K562 (cell line): Measurements from ENCODE around the gene CHST8. TPM values are rescaled to one million over a fixed set of nuclear protein-coding genes. Genes with fewer than 3 reads are reported as not detected.

Experiments
- ATAC-seq: fragments of 200-7000 bp; cut with Tn5 transposase; 3 replicates; pipeline ENCODE4 v1.9.1; 2020; ENCODE audit warnings: moderate library complexity
- BruUV-seq: library from RNA; stranded (reverse); fragments of 400-500 nt; replicated peaks from 2 replicates; lab custom pipeline; 2021; lab: Mats Ljungman, UMichigan
- CTCF ChIA-PET: fragments of 300-600 bp; formaldehyde crosslinking; extraction: SDS; loops from one replicate; lab custom pipeline; 2021; ENCODE audit warnings: low intra/inter-chr PET ratio; lab: Yijun Ruan, JAX
- POLR2A ChIA-PET: fragments of 300-600, 350-650 bp; sonication (Branson Sonifier 250); formaldehyde crosslinking; extraction: SDS; loops from one replicate; lab custom pipeline; 2021; ENCODE audit warnings: antibody characterized with exemption, inconsistent platforms; lab: Yijun Ruan, JAX
- DNase-seq, 4 experiments: peaks; one replicate each; pipeline versions ENCODE4 v3.0.0 to v3.0.0-alpha.2; 2011 to 2018; ENCODE audit warnings: low spot score in 3 of 4, mixed read lengths in 3 of 4; ENCODE audit errors: extremely low read depth in 1 of 4
- FAIRE-seq: peaks from 2 replicates; lab custom pipeline; 2011; peaks lifted over from hg19 to GRCh38; lab: Jason Lieb, UNC
- H2AFZ ChIP-seq: 2 replicates; pipeline ENCODE4 v1.6.0; 2011; ENCODE audit warnings: low read depth, low read length, control low read depth, inconsistent platforms
- H3K27ac ChIP-seq: fragments of 200-600 bp; 3 replicates; pipeline ENCODE4 v1.8.0; 2011; ENCODE audit warnings: low read depth, mild to moderate bottlenecking, control low read depth, inconsistent platforms, low read length, moderate library complexity, mixed read lengths; ENCODE audit errors: extremely low read depth
- H3K27me3 ChIP-seq, 2 experiments: fragments of 300-600 bp in 1 of 2; 2 replicates in 1 of 2; 3 replicates in 1 of 2; pipeline versions ENCODE4 v1.6.0 to v1.8.0; 2011; ENCODE audit warnings: inconsistent platforms in 2 of 2, low read length in 2 of 2, mild to moderate bottlenecking in 1 of 2, mixed read lengths in 1 of 2, moderate library complexity in 1 of 2; ENCODE audit not compliant: control insufficient read depth in 2 of 2, insufficient read depth in 2 of 2
- H3K36me3 ChIP-seq: fragments of 300-600 bp; 3 replicates; pipeline ENCODE4 v1.8.0; 2011; ENCODE audit warnings: mild to moderate bottlenecking, low read length, inconsistent platforms; ENCODE audit not compliant: control insufficient read depth, insufficient read depth
- H3K4me1 ChIP-seq, 2 experiments: fragments of 200-600 bp in 1 of 2; replicated peaks in 1 of 2; 2 replicates in 1 of 2; 3 replicates in 1 of 2; pipeline versions ENCODE4 v1.5.1 to v1.8.0; 2011; ENCODE audit warnings: inconsistent platforms in 2 of 2, low read length in 2 of 2, mild to moderate bottlenecking in 1 of 2, mixed read lengths in 1 of 2, moderate library complexity in 1 of 2; ENCODE audit not compliant: control insufficient read depth in 2 of 2, insufficient read depth in 2 of 2
- H3K4me2 ChIP-seq: 2 replicates; pipeline ENCODE4 v1.6.1; 2011; ENCODE audit warnings: low read length, control low read depth, inconsistent platforms, mixed read lengths; ENCODE audit not compliant: insufficient read depth
- H3K4me3 ChIP-seq: fragments of 200-600 bp; sonication (generic), shearing (Covaris generic); 2 replicates; pipeline ENCODE4 v1.5.1; 2016; ENCODE audit warnings: control low read depth, inconsistent platforms
- H3K79me2 ChIP-seq: fragments of 200-600 bp; 3 replicates; pipeline ENCODE4 v1.8.0; 2011; ENCODE audit warnings: low read length, inconsistent platforms; ENCODE audit not compliant: control insufficient read depth, insufficient read depth
- H3K9ac ChIP-seq, 2 experiments: 2 replicates each; pipeline versions ENCODE4 v1.6.0 to v1.6.1; 2011; ENCODE audit warnings: low read depth in 2 of 2, low read length in 2 of 2, control low read depth in 1 of 2, inconsistent platforms in 1 of 2, mild to moderate bottlenecking in 1 of 2, mixed read lengths in 1 of 2; ENCODE audit not compliant: insufficient read depth in 1 of 2
- H3K9me1 ChIP-seq: one replicate; pipeline ENCODE4 v1.6.0; 2011; ENCODE audit warnings: inconsistent platforms, mild to moderate bottlenecking, low read length, moderate library complexity; ENCODE audit not compliant: control insufficient read depth, insufficient read depth
- H3K9me3 ChIP-seq: replicated peaks from 2 replicates; pipeline ENCODE4 v1.5.1; 2011; ENCODE audit warnings: low read depth, low read length, inconsistent platforms; ENCODE audit not compliant: control insufficient read depth, insufficient read depth
- H4K20me1 ChIP-seq: replicated peaks from 2 replicates; pipeline ENCODE4 v1.6.1; 2011; ENCODE audit warnings: low read length, inconsistent platforms, mixed read lengths; ENCODE audit not compliant: control insufficient read depth, insufficient read depth
- ADNP ChIP-seq: fragments of 200-800 bp; sonication (Bioruptor generic); IDR thresholded peaks from 2 replicates; pipeline ENCODE4 v1.6.1; 2016; ENCODE audit warnings: missing genetic modification characterization, missing compliant biosample characterization
- CBX1 ChIP-seq: sonication (generic); IDR thresholded peaks from 2 replicates; pipeline ENCODE4 v1.6.1; 2016; ENCODE audit warnings: antibody characterized with exemption, low read depth, mild to moderate bottlenecking
- CSDE1 ChIP-seq, 2 experiments: fragments of 450-650 bp; IDR thresholded peaks; 2 replicates each; pipeline ENCODE4 v1.6.1; 2016; ENCODE audit warnings: mild to moderate bottlenecking in 1 of 2
- GTF2E2 ChIP-seq: fragments of 200-800 bp; sonication (Bioruptor generic); IDR thresholded peaks from 2 replicates; pipeline ENCODE4 v1.6.1; 2016; ENCODE audit warnings: missing genetic modification characterization, missing compliant biosample characterization
- HMG20A ChIP-seq: fragments of 450-650 bp; formaldehyde crosslinking; conservative IDR thresholded peaks from 2 replicates; pipeline ENCODE4 v1.4.0; 2020; ENCODE audit warnings: mild to moderate bottlenecking, mixed read lengths
- MIER1 ChIP-seq: fragments of 450-650 bp; IDR thresholded peaks from 2 replicates; pipeline ENCODE4 v1.6.1; 2016; ENCODE audit warnings: antibody characterized with exemption, mild to moderate bottlenecking, low read depth
- MTF1 ChIP-seq: fragments of 250-450 bp; sonication (Bioruptor Pico); IDR thresholded peaks from 2 replicates; pipeline ENCODE4 v1.9.0; 2021; ENCODE audit warnings: moderate library complexity, mild to moderate bottlenecking, inconsistent platforms, borderline replicate concordance
- NFIX ChIP-seq: fragments of 250-450 bp; sonication (Bioruptor Pico); IDR thresholded peaks from 2 replicates; pipeline ENCODE4 v1.4.0; 2020; ENCODE audit warnings: low read depth, mild to moderate bottlenecking, moderate library complexity
- PTRF ChIP-seq: fragments of 450-650 bp; IDR thresholded peaks from 2 replicates; pipeline ENCODE4 v1.6.1; 2016; ENCODE audit warnings: mild to moderate bottlenecking, missing genetic modification characterization, missing compliant biosample characterization
- RNF2 ChIP-seq: sonication (generic); IDR thresholded peaks from 2 replicates; pipeline ENCODE4 v1.6.1; 2016
- RUNX1 ChIP-seq: sonication (generic); IDR thresholded peaks from 2 replicates; pipeline ENCODE4 v1.6.1; 2016; ENCODE audit warnings: antibody characterized with exemption, low read depth
- SAFB ChIP-seq: fragments of 200-400 bp; formaldehyde crosslinking; IDR thresholded peaks from 2 replicates; pipeline ENCODE4 v1.6.1; 2017; ENCODE audit warnings: low read depth, low read length, borderline replicate concordance
- SAFB2 ChIP-seq: fragments of 200-400 bp; formaldehyde crosslinking; IDR thresholded peaks from 2 replicates; pipeline ENCODE4 v1.6.1; 2018; ENCODE audit warnings: borderline replicate concordance, low read length, low read depth, moderate library complexity; ENCODE audit not compliant: severe bottlenecking
- XRCC3 ChIP-seq: fragments of 450-650 bp; IDR thresholded peaks from 2 replicates; pipeline ENCODE4 v1.6.1; 2017; ENCODE audit warnings: mild to moderate bottlenecking, moderate library complexity
- WGBS: fragments of 100-300 bp; shearing (Covaris generic); methylation state at CpG from one replicate; pipeline ENCODE4 v1.1.6; 2016; ENCODE audit warnings: low coverage, mixed read lengths; ENCODE audit not compliant: insufficient coverage; ENCODE audit errors: missing lambda C conversion rate; 5-methylcytosine and 5-hydroxymethylcytosine counted together
- in situ Hi-C: fragments of 300-500 bp; cut with MboI; formaldehyde crosslinking; loops from 4 replicates; pipeline ENCODE4 v1.15.0; 2018; ENCODE audit warnings: inconsistent platforms, mixed read lengths
- intact Hi-C: fragments of 100-400 bp; cut with micrococcal nuclease; formaldehyde crosslinking; loops from 2 replicates; pipeline ENCODE4 v1.14.2; 2022
- polyA plus RNA-seq, 8 experiments: library from polyadenylated mRNA; depleted of rRNA in 4 of 8; stranded (reverse) in 5 of 8; unstranded in 3 of 8; fragments of >200 nt; fragmentation: Nextera tagmentation in 2 of 8; fragmentation: Illumina TruSeq in 1 of 8; extraction: Ambion mirVana in 2 of 8; extraction: Trizol in 1 of 8; gene quantifications; 2 replicates each; pipeline versions ENCODE4 v1.2.1 to v1.2.3, GENCODE V29; 2011 to 2014; ENCODE audit warnings: inconsistent platforms in 1 of 8, missing spikeins in 1 of 8
- total RNA-seq, 7 experiments: library from RNA; depleted of rRNA in 6 of 7; stranded (reverse); fragments of >200 nt in 6 of 7; fragmentation: Illumina TruSeq in 2 of 7; extraction: Trizol in 2 of 7; gene quantifications; 2 replicates each; pipeline versions ENCODE4 v1.2.1 to v1.2.3, GENCODE V29; 2011 to 2021; ENCODE audit warnings: low replicate concordance in 1 of 7
- TF ChIP-seq, protein P1 (sequence below), 2 experiments: IDR thresholded peaks in 1 of 2; conservative IDR thresholded peaks in 1 of 2; 2 replicates each; pipeline ENCODE4 v1.6.1; 2016; ENCODE audit warnings: low read depth in 2 of 2, mild to moderate bottlenecking in 1 of 2, missing compliant biosample characterization in 1 of 2, missing genetic modification characterization in 1 of 2, moderate library complexity in 1 of 2
- TF ChIP-seq, protein P2 (sequence below), 3 experiments: fragments of 200-800 bp in 1 of 3; fragments of 250-450 bp in 1 of 3; fragments of 450-650 bp in 1 of 3; sonication (Bioruptor Pico) in 1 of 3; sonication (Bioruptor generic) in 1 of 3; formaldehyde crosslinking in 1 of 3; IDR thresholded peaks; 2 replicates each; pipeline versions ENCODE4 v1.6.1 to v1.8.0; 2016 to 2022; ENCODE audit warnings: mild to moderate bottlenecking in 2 of 3, missing genetic modification characterization in 2 of 3, missing compliant biosample characterization in 1 of 3, moderate library complexity in 1 of 3

Gene CHST8
- total and polyA plus RNA-seq, 9 of the 15 experiments (the other 6 are each of a cell fraction or from before 2014, with no cell fraction given) = 0.11 TPM; not detected in 8

DNA sequence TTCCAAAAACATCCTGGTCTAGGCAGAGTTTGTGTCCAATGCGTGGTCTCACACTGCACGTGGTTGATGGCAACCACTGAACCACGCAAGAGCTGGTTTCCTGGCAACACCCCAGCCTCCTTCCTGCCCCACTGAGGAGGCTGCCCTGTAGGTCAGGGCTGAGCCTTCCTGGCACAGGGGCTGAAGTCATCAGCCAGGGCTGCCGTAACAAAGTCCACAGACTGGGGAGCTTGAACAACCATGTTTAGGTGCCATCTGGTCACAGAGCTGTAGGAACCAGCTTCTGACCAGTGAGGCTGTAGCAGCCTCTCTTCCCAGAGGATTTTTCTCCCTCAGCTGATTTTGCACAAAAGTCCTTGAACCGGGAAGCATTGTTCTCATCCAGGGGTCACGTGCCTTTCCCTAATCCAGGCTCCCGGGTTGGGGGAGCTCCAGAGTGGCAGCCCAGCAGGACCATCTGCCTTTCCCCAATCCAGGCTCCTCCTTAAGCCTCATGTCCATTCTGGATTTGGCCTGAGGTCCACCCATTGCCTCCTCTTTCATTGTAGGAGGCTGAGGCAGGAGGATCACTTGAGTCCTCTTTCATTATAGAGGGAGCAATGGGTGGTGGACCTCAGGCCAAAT lies 53.9 kb downstream of the CHST8 start:
- H3K4me1 ChIP-seq = no peaks in the 10 kb centered on the region
- in situ Hi-C loops (no loop called here), intact Hi-C loops (no loop called here)
- H3K36me3 ChIP-seq = no peaks in the 10 kb centered on the region
- no peak overlapping the region for H3K4me2 ChIP-seq
- WGBS = 2% methylated on average over 7 of the region's 7 CpGs
- DNase-seq (no peak), ATAC-seq (no peak), FAIRE-seq (no peak)
- H3K9ac ChIP-seq = no peak overlapping the region
- H2AFZ ChIP-seq = no peak overlapping the region
- peaks cover 2 to 16% of the 10 kb centered on the region in 2 experiments; a peak in 2 of 5 replicates for H3K27me3 ChIP-seq
- H3K9me3 ChIP-seq = no peaks in the 10 kb centered on the region
- H3K79me2 ChIP-seq = no peaks in the 10 kb centered on the region
- TF ChIP-seq MTF1 (CRISPR knock-in tag) (no peak), ADNP (tag) (no peak), PTRF (tag) (no peak), MIER1 (no peak), SAFB (no peak), RUNX1 (no peak), CBX1 (no peak), RNF2 (no peak), CSDE1 (IDR thresholded peaks at IDR 0.05) (no peak), XRCC3 (no peak), HMG20A (CRISPR knock-in tag) (no peak), SAFB2 (no peak), NFIX (CRISPR knock-in tag) (no peak), GTF2E2 (tag) (no peak)
- TF ChIP-seq, protein P1, sequence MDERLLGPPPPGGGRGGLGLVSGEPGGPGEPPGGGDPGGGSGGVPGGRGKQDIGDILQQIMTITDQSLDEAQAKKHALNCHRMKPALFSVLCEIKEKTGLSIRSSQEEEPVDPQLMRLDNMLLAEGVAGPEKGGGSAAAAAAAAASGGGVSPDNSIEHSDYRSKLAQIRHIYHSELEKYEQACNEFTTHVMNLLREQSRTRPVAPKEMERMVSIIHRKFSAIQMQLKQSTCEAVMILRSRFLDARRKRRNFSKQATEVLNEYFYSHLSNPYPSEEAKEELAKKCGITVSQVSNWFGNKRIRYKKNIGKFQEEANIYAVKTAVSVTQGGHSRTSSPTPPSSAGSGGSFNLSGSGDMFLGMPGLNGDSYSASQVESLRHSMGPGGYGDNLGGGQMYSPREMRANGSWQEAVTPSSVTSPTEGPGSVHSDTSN (CRISPR knock-in tag; IDR thresholded peaks at IDR 0.05; ENCODE audit: low read depth) = no peak
- TF ChIP-seq, protein P1 (tag; conservative IDR thresholded peaks at IDR 0.05; ENCODE audit: low read depth) = no peak
- TF ChIP-seq, protein P2, sequence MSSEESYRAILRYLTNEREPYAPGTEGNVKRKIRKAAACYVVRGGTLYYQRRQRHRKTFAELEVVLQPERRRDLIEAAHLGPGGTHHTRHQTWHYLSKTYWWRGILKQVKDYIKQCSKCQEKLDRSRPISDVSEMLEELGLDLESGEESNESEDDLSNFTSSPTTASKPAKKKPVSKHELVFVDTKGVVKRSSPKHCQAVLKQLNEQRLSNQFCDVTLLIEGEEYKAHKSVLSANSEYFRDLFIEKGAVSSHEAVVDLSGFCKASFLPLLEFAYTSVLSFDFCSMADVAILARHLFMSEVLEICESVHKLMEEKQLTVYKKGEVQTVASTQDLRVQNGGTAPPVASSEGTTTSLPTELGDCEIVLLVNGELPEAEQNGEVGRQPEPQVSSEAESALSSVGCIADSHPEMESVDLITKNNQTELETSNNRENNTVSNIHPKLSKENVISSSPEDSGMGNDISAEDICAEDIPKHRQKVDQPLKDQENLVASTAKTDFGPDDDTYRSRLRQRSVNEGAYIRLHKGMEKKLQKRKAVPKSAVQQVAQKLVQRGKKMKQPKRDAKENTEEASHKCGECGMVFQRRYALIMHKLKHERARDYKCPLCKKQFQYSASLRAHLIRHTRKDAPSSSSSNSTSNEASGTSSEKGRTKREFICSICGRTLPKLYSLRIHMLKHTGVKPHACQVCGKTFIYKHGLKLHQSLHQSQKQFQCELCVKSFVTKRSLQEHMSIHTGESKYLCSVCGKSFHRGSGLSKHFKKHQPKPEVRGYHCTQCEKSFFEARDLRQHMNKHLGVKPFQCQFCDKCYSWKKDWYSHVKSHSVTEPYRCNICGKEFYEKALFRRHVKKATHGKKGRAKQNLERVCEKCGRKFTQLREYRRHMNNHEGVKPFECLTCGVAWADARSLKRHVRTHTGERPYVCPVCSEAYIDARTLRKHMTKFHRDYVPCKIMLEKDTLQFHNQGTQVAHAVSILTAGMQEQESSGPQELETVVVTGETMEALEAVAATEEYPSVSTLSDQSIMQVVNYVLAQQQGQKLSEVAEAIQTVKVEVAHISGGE (CRISPR knock-in tag; IDR thresholded peaks at IDR 0.05) = no peak
- H3K27ac ChIP-seq = no peak overlapping the region
- CTCF ChIA-PET = no interaction called here
- BruUV-seq = no TSS peak
- peaks cover 13% of the 10 kb centered on the region; the same call in 1 of the 2 replicates for H4K20me1 ChIP-seq
- H3K4me3 ChIP-seq = no peak overlapping the region
- POLR2A ChIA-PET = interaction anchor here (0.6 to 1.0 kb wide), 2 partner anchors 20 to 49 kb away, joined by 3 read pairs; no protein-coding TSS in a partner anchor
- no peaks in the 10 kb centered on the region for H3K9me1 ChIP-seq
